K562 (cell line): Measurements from ENCODE around the gene SDCCAG8. TPM values are rescaled to one million over a fixed set of nuclear protein-coding genes. Genes with fewer than 3 reads are reported as not detected.

Experiments used
- ATAC-seq: fragments of 200-7000 bp; cut with Tn5 transposase; 3 replicates; pipeline ENCODE4 v1.9.1; 2020; ENCODE audit warnings: moderate library complexity
- BruUV-seq: library from RNA; stranded (reverse); fragments of 400-500 nt; replicated peaks from 2 replicates; lab custom pipeline; 2021; lab: Mats Ljungman, UMichigan
- CTCF ChIA-PET: fragments of 300-600 bp; formaldehyde crosslinking; extraction: SDS; loops from one replicate; lab custom pipeline; 2021; ENCODE audit warnings: low intra/inter-chr PET ratio; lab: Yijun Ruan, JAX
- POLR2A ChIA-PET: fragments of 300-600, 350-650 bp; sonication (Branson Sonifier 250); formaldehyde crosslinking; extraction: SDS; loops from one replicate; lab custom pipeline; 2021; ENCODE audit warnings: antibody characterized with exemption, inconsistent platforms; lab: Yijun Ruan, JAX
- DNase-seq, 4 experiments: peaks; one replicate each; pipeline versions ENCODE4 v3.0.0 to v3.0.0-alpha.2; 2011 to 2018; ENCODE audit warnings: low spot score in 3 of 4, mixed read lengths in 3 of 4; ENCODE audit errors: extremely low read depth in 1 of 4
- FAIRE-seq: peaks from 2 replicates; lab custom pipeline; 2011; peaks lifted over from hg19 to GRCh38; lab: Jason Lieb, UNC
- H2AFZ ChIP-seq: 2 replicates; pipeline ENCODE4 v1.6.0; 2011; ENCODE audit warnings: low read depth, low read length, control low read depth, inconsistent platforms
- H3K27ac ChIP-seq: fragments of 200-600 bp; 3 replicates; pipeline ENCODE4 v1.8.0; 2011; ENCODE audit warnings: low read depth, mild to moderate bottlenecking, control low read depth, inconsistent platforms, low read length, moderate library complexity, mixed read lengths; ENCODE audit errors: extremely low read depth
- H3K27me3 ChIP-seq, 2 experiments: fragments of 300-600 bp in 1 of 2; 2 replicates in 1 of 2; 3 replicates in 1 of 2; pipeline versions ENCODE4 v1.6.0 to v1.8.0; 2011; ENCODE audit warnings: inconsistent platforms in 2 of 2, low read length in 2 of 2, mild to moderate bottlenecking in 1 of 2, mixed read lengths in 1 of 2, moderate library complexity in 1 of 2; ENCODE audit not compliant: control insufficient read depth in 2 of 2, insufficient read depth in 2 of 2
- H3K36me3 ChIP-seq: fragments of 300-600 bp; 3 replicates; pipeline ENCODE4 v1.8.0; 2011; ENCODE audit warnings: mild to moderate bottlenecking, low read length, inconsistent platforms; ENCODE audit not compliant: control insufficient read depth, insufficient read depth
- H3K4me1 ChIP-seq, 2 experiments: fragments of 200-600 bp in 1 of 2; replicated peaks in 1 of 2; 2 replicates in 1 of 2; 3 replicates in 1 of 2; pipeline versions ENCODE4 v1.5.1 to v1.8.0; 2011; ENCODE audit warnings: inconsistent platforms in 2 of 2, low read length in 2 of 2, mild to moderate bottlenecking in 1 of 2, mixed read lengths in 1 of 2, moderate library complexity in 1 of 2; ENCODE audit not compliant: control insufficient read depth in 2 of 2, insufficient read depth in 2 of 2
- H3K4me2 ChIP-seq: 2 replicates; pipeline ENCODE4 v1.6.1; 2011; ENCODE audit warnings: low read length, control low read depth, inconsistent platforms, mixed read lengths; ENCODE audit not compliant: insufficient read depth
- H3K4me3 ChIP-seq: fragments of 200-600 bp; sonication (generic), shearing (Covaris generic); 2 replicates; pipeline ENCODE4 v1.5.1; 2016; ENCODE audit warnings: control low read depth, inconsistent platforms
- H3K79me2 ChIP-seq: fragments of 200-600 bp; 3 replicates; pipeline ENCODE4 v1.8.0; 2011; ENCODE audit warnings: low read length, inconsistent platforms; ENCODE audit not compliant: control insufficient read depth, insufficient read depth
- H3K9ac ChIP-seq, 2 experiments: 2 replicates each; pipeline versions ENCODE4 v1.6.0 to v1.6.1; 2011; ENCODE audit warnings: low read depth in 2 of 2, low read length in 2 of 2, control low read depth in 1 of 2, inconsistent platforms in 1 of 2, mild to moderate bottlenecking in 1 of 2, mixed read lengths in 1 of 2; ENCODE audit not compliant: insufficient read depth in 1 of 2
- H3K9me1 ChIP-seq: one replicate; pipeline ENCODE4 v1.6.0; 2011; ENCODE audit warnings: inconsistent platforms, mild to moderate bottlenecking, low read length, moderate library complexity; ENCODE audit not compliant: control insufficient read depth, insufficient read depth
- H3K9me3 ChIP-seq: replicated peaks from 2 replicates; pipeline ENCODE4 v1.5.1; 2011; ENCODE audit warnings: low read depth, low read length, inconsistent platforms; ENCODE audit not compliant: control insufficient read depth, insufficient read depth
- H4K20me1 ChIP-seq: replicated peaks from 2 replicates; pipeline ENCODE4 v1.6.1; 2011; ENCODE audit warnings: low read length, inconsistent platforms, mixed read lengths; ENCODE audit not compliant: control insufficient read depth, insufficient read depth
- ARID2 ChIP-seq: fragments of 450-650 bp; IDR thresholded peaks from 2 replicates; pipeline ENCODE4 v1.6.1; 2017; ENCODE audit warnings: antibody characterized with exemption, mild to moderate bottlenecking
- CREBBP ChIP-seq: IDR thresholded peaks from one replicate; pipeline ENCODE4 v1.6.1; 2012; ENCODE audit warnings: low read depth, mild to moderate bottlenecking, control low read depth, inconsistent platforms, low read length
- RBM22 ChIP-seq: fragments of 200-400 bp; formaldehyde crosslinking; IDR thresholded peaks from 2 replicates; pipeline ENCODE4 v1.6.1; 2018; ENCODE audit warnings: low read length, low read depth; ENCODE audit not compliant: poor library complexity, severe bottlenecking
- RHOXF2B ChIP-seq: fragments of 250-450 bp; sonication (Bioruptor Pico); conservative IDR thresholded peaks from 2 replicates; pipeline ENCODE4 v1.5.1; 2021
- RUNX1 ChIP-seq: sonication (generic); IDR thresholded peaks from 2 replicates; pipeline ENCODE4 v1.6.1; 2016; ENCODE audit warnings: antibody characterized with exemption, low read depth
- YY1 ChIP-seq, 3 experiments: IDR thresholded peaks; 2 replicates each; pipeline ENCODE4 v1.6.1; 2011; ENCODE audit warnings: low read length in 2 of 3, mild to moderate bottlenecking in 2 of 3, moderate library complexity in 2 of 3, borderline replicate concordance in 1 of 3, control low read depth in 1 of 3, low read depth in 1 of 3; ENCODE audit not compliant: insufficient read depth in 3 of 3, insufficient replicate concordance in 2 of 3, control insufficient read depth in 1 of 3, insufficient read length in 1 of 3; ENCODE audit errors: extremely low read depth in 1 of 3
- ZNF282 ChIP-seq: sonication (generic); formaldehyde crosslinking; IDR thresholded peaks from 2 replicates; pipeline ENCODE4 v1.8.1; 2023; ENCODE audit warnings: missing genetic modification reagents
- WGBS: fragments of 100-300 bp; shearing (Covaris generic); methylation state at CpG from one replicate; pipeline ENCODE4 v1.1.6; 2016; ENCODE audit warnings: low coverage, mixed read lengths; ENCODE audit not compliant: insufficient coverage; ENCODE audit errors: missing lambda C conversion rate; 5-methylcytosine and 5-hydroxymethylcytosine counted together
- in situ Hi-C: fragments of 300-500 bp; cut with MboI; formaldehyde crosslinking; loops from 4 replicates; pipeline ENCODE4 v1.15.0; 2018; ENCODE audit warnings: inconsistent platforms, mixed read lengths
- intact Hi-C: fragments of 100-400 bp; cut with micrococcal nuclease; formaldehyde crosslinking; loops from 2 replicates; pipeline ENCODE4 v1.14.2; 2022
- polyA plus RNA-seq, 8 experiments: library from polyadenylated mRNA; depleted of rRNA in 4 of 8; stranded (reverse) in 5 of 8; unstranded in 3 of 8; fragments of >200 nt; fragmentation: Nextera tagmentation in 2 of 8; fragmentation: Illumina TruSeq in 1 of 8; extraction: Ambion mirVana in 2 of 8; extraction: Trizol in 1 of 8; gene quantifications; 2 replicates each; pipeline versions ENCODE4 v1.2.1 to v1.2.3, GENCODE V29; 2011 to 2014; ENCODE audit warnings: inconsistent platforms in 1 of 8, missing spikeins in 1 of 8
- total RNA-seq, 7 experiments: library from RNA; depleted of rRNA in 6 of 7; stranded (reverse); fragments of >200 nt in 6 of 7; fragmentation: Illumina TruSeq in 2 of 7; extraction: Trizol in 2 of 7; gene quantifications; 2 replicates each; pipeline versions ENCODE4 v1.2.1 to v1.2.3, GENCODE V29; 2011 to 2021; ENCODE audit warnings: low replicate concordance in 1 of 7
- TF ChIP-seq, protein P1 (sequence below): fragments of 450-650 bp; IDR thresholded peaks from 2 replicates; pipeline ENCODE4 v1.6.1; 2016; ENCODE audit warnings: mild to moderate bottlenecking
- TF ChIP-seq, protein P2 (sequence below): fragments of 450-650 bp; IDR thresholded peaks from one replicate; pipeline ENCODE4 v1.6.1; 2018; ENCODE audit warnings: mild to moderate bottlenecking, moderate library complexity; ENCODE audit not compliant: partially characterized antibody
- TF ChIP-seq, protein P3 (sequence below): fragments of 450-650 bp; IDR thresholded peaks from 2 replicates; pipeline ENCODE4 v1.6.1; 2016; ENCODE audit warnings: antibody characterized with exemption
- TF ChIP-seq, protein P4 (sequence below): fragments of 250-450 bp; sonication (Bioruptor Pico); IDR thresholded peaks from 2 replicates; pipeline ENCODE4 v1.8.0; 2021; ENCODE audit warnings: moderate library complexity, mild to moderate bottlenecking, inconsistent platforms
- TF ChIP-seq, protein P5 (sequence below): IDR thresholded peaks from 3 replicates; pipeline ENCODE4 v1.6.1; 2011; ENCODE audit warnings: borderline replicate concordance, mild to moderate bottlenecking, moderate library complexity; ENCODE audit not compliant: insufficient read length; ENCODE audit errors: extremely low read depth

Gene SDCCAG8
- total and polyA plus RNA-seq, 9 of the 15 experiments (the other 6 are each of a cell fraction or from before 2014, with no cell fraction given): 17.9 to 36.7 (median 25.4) TPM

DNA sequence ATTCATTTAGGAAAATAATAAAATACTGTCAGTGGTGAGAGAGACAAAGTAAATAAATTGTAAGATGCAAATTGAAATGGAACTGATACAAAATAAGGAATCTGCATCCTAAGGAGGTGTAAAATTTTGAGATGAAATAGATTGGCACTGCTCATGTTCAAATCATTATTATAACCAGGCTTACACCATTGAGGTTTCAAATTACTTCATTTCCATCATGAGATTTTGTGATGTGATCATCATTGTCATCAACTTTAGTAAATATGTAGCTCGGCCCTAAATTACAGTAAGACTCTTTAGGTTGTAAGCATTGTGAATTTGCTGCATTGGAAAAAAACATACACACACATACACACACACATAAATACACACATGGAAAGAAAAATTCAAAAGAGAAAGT lies 123.4 kb downstream of the SDCCAG8 start:
- ChIA-PET POLR2A (no interaction called here), CTCF (no interaction called here)
- no peak for TF ChIP-seq ARID2
- TF ChIP-seq RHOXF2B (CRISPR knock-in tag): no peak
- TF ChIP-seq, protein P1, sequence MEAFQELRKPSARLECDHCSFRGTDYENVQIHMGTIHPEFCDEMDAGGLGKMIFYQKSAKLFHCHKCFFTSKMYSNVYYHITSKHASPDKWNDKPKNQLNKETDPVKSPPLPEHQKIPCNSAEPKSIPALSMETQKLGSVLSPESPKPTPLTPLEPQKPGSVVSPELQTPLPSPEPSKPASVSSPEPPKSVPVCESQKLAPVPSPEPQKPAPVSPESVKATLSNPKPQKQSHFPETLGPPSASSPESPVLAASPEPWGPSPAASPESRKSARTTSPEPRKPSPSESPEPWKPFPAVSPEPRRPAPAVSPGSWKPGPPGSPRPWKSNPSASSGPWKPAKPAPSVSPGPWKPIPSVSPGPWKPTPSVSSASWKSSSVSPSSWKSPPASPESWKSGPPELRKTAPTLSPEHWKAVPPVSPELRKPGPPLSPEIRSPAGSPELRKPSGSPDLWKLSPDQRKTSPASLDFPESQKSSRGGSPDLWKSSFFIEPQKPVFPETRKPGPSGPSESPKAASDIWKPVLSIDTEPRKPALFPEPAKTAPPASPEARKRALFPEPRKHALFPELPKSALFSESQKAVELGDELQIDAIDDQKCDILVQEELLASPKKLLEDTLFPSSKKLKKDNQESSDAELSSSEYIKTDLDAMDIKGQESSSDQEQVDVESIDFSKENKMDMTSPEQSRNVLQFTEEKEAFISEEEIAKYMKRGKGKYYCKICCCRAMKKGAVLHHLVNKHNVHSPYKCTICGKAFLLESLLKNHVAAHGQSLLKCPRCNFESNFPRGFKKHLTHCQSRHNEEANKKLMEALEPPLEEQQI: no peak
- TF ChIP-seq CREBBP: no peak
- no peak for TF ChIP-seq YY1 (IDR thresholded peaks at IDR 0.05; ENCODE audit: borderline replicate concordance in 1 of 3, control insufficient read depth in 1 of 3, extremely low read depth in 1 of 3, insufficient read depth in 3 of 3, insufficient read length in 1 of 3, insufficient replicate concordance in 2 of 3, low read depth in 1 of 3, low read length in 2 of 3)
- TF ChIP-seq RBM22: no peak
- no peak for TF ChIP-seq RUNX1
- TF ChIP-seq, protein P2, sequence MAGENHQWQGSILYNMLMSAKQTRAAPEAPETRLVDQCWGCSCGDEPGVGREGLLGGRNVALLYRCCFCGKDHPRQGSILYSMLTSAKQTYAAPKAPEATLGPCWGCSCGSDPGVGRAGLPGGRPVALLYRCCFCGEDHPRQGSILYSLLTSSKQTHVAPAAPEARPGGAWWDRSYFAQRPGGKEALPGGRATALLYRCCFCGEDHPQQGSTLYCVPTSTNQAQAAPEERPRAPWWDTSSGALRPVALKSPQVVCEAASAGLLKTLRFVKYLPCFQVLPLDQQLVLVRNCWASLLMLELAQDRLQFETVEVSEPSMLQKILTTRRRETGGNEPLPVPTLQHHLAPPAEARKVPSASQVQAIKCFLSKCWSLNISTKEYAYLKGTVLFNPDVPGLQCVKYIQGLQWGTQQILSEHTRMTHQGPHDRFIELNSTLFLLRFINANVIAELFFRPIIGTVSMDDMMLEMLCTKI: no peak
- TF ChIP-seq ZNF282: no peak
- TF ChIP-seq, protein P3, sequence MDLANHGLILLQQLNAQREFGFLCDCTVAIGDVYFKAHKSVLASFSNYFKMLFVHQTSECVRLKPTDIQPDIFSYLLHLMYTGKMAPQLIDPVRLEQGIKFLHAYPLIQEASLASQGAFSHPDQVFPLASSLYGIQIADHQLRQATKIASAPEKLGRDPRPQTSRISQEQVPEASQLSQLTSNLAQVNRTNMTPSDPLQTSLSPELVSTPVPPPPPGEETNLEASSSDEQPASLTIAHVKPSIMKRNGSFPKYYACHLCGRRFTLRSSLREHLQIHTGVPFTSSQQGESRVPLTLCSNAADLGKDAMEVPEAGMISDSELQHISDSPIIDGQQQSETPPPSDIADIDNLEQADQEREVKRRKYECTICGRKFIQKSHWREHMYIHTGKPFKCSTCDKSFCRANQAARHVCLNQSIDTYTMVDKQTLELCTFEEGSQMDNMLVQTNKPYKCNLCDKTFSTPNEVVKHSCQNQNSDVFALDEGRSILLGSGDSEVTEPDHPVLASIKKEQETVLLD: no peak
- TF ChIP-seq, protein P4, sequence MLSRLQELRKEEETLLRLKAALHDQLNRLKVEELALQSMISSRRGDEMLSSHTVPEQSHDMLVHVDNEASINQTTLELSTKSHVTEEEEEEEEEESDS (CRISPR knock-in tag): no peak
- TF ChIP-seq, protein P5, sequence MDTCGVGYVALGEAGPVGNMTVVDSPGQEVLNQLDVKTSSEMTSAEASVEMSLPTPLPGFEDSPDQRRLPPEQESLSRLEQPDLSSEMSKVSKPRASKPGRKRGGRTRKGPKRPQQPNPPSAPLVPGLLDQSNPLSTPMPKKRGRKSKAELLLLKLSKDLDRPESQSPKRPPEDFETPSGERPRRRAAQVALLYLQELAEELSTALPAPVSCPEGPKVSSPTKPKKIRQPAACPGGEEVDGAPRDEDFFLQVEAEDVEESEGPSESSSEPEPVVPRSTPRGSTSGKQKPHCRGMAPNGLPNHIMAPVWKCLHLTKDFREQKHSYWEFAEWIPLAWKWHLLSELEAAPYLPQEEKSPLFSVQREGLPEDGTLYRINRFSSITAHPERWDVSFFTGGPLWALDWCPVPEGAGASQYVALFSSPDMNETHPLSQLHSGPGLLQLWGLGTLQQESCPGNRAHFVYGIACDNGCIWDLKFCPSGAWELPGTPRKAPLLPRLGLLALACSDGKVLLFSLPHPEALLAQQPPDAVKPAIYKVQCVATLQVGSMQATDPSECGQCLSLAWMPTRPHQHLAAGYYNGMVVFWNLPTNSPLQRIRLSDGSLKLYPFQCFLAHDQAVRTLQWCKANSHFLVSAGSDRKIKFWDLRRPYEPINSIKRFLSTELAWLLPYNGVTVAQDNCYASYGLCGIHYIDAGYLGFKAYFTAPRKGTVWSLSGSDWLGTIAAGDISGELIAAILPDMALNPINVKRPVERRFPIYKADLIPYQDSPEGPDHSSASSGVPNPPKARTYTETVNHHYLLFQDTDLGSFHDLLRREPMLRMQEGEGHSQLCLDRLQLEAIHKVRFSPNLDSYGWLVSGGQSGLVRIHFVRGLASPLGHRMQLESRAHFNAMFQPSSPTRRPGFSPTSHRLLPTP: no peak
- no peak overlapping the region for H3K9ac ChIP-seq
- ATAC-seq (no peak), DNase-seq (no peak), FAIRE-seq (no peak)
- H3K79me2 ChIP-seq: no peaks in the 10 kb centered on the region
- H3K4me3 ChIP-seq: no peak overlapping the region
- WGBS: 50% methylated on average over 1 of the region's 1 CpG
- no peaks in the 10 kb centered on the region for H3K4me1 ChIP-seq
- no peak overlapping the region for H2AFZ ChIP-seq
- no TSS peak for BruUV-seq
- H3K4me2 ChIP-seq: no peak overlapping the region
- in situ Hi-C loops: no loop called here
- no peak overlapping the region for H3K27ac ChIP-seq
- no peaks in the 10 kb centered on the region; the same call in 1 of the 2 replicates for H3K9me3 ChIP-seq
- H3K36me3 ChIP-seq: no peaks in the 10 kb centered on the region
- intact Hi-C loops: no loop called here
- H3K27me3 ChIP-seq: no peaks in the 10 kb centered on the region
- H3K9me1 ChIP-seq: no peaks in the 10 kb centered on the region
- no peaks in the 10 kb centered on the region for H4K20me1 ChIP-seq
